ENCODE data around the gene AP1S3. TPM values are rescaled to one million over a fixed set of nuclear protein-coding genes. Genes with fewer than 3 reads are reported as not detected.
A peak's percentile ranks its signal among the peaks of the same experiment; 100 is the strongest.

AP1S3 gene
- polyA plus RNA-seq, 1 experiment: 1.9 TPM

DNA sequence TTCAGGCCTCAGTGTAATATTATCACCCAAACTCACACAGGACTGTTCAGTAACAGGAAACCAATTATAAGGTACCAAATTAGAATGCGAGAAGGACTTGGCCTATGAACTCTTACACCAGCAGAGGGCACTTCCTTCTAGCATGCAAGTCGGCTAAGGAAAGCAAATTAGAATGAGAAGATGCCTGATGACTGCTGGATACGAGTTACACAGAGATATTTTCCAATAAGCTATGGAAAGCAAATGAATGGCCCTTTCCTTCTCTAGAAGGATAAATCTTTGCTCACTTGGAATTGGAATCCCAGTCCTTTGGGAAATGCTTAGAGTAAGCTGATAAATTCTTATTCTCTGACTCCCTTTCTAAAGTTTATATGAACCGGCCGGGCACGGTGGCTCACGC is 109.8 kb downstream of the AP1S3 start:
- TF ChIP-seq, protein P1, sequence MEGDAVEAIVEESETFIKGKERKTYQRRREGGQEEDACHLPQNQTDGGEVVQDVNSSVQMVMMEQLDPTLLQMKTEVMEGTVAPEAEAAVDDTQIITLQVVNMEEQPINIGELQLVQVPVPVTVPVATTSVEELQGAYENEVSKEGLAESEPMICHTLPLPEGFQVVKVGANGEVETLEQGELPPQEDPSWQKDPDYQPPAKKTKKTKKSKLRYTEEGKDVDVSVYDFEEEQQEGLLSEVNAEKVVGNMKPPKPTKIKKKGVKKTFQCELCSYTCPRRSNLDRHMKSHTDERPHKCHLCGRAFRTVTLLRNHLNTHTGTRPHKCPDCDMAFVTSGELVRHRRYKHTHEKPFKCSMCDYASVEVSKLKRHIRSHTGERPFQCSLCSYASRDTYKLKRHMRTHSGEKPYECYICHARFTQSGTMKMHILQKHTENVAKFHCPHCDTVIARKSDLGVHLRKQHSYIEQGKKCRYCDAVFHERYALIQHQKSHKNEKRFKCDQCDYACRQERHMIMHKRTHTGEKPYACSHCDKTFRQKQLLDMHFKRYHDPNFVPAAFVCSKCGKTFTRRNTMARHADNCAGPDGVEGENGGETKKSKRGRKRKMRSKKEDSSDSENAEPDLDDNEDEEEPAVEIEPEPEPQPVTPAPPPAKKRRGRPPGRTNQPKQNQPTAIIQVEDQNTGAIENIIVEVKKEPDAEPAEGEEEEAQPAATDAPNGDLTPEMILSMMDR (IDR thresholded peaks at IDR 0.05; ENCODE audit: insufficient read depth, low read depth, low read length): peak; percentile 65
- POLR2A ChIA-PET: no interaction called here
- DNase-seq (ENCODE audit: low read depth): no peak
- H3K4me3 ChIP-seq (ENCODE audit: low read depth, low read length): no peak overlapping the region
- no peaks in the 10 kb centered on the region for H3K36me3 ChIP-seq (ENCODE audit: control insufficient read depth, insufficient read depth, low read length)
- CTCF ChIA-PET: interaction anchor here (0.9 to 1.9 kb wide), 7 partner anchors 8 to 72 kb away, joined by 3 to 14 read pairs (median 4); no protein-coding TSS in a partner anchor
- no peaks in the 10 kb centered on the region for H3K27me3 ChIP-seq (ENCODE audit: control insufficient read depth, insufficient read depth, low read length)

DNA sequence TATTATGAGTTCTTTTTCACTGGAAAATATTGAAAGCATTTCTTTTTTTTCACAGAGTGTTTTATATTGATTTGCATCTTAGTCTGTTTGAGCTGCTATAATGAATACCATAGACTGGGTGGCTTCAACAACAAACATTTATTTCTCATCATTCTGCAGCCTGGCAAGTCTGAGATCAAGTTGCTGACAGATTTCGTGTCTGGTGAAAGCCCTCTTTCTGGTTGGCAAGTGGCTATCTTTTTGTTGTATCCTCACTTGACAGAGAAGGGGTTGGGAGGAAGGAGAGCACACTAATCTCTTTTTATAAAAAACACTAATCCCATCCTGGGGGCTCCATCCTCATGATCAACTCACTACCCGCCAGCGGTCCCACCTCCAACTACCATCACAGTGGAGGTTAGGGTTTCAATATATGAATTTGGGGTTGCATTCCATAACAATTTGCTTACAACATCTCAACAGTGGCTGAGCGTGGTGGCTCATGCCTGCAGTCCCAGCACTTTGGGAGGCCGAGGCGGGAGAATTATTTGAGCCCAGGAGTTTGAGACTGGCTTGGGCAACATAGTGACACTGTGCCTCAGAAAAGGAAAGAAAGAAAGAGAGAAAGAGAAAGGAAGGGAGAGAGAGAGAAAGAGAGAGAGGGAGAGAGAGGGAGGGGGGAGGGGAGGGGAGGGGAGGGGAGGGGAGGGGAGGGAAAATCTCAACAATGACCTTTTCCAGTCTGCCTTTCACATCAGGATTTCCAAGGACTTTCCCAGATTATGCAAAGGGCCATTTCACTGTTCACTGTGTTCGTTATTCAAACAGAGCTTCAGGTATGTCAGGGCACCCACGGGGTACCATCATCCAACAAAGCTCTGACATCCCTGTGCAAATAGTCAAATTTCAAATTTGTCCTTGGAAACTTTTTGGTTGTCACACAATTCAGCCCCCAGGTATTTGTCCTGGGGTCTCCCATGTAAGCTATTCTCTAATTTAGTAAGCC is 111.1 kb downstream of the AP1S3 start:
- H3K36me3 ChIP-seq (ENCODE audit: control insufficient read depth, insufficient read depth, low read length): no peaks in the 10 kb centered on the region
- POLR2A ChIA-PET: no interaction called here
- TF ChIP-seq, protein P1 (IDR thresholded peaks at IDR 0.05; ENCODE audit: insufficient read depth, low read depth, low read length): no peak
- no peak overlapping the region for H3K4me3 ChIP-seq (ENCODE audit: low read depth, low read length)
- DNase-seq (ENCODE audit: low read depth): no peak
- CTCF ChIA-PET: interaction anchor here (0.6 to 1.9 kb wide), 8 partner anchors 9 to 1070 kb away, joined by 3 to 12 read pairs (median 4); no protein-coding TSS in a partner anchor
- H3K27me3 ChIP-seq (ENCODE audit: control insufficient read depth, insufficient read depth, low read length): no peaks in the 10 kb centered on the region

DNA sequence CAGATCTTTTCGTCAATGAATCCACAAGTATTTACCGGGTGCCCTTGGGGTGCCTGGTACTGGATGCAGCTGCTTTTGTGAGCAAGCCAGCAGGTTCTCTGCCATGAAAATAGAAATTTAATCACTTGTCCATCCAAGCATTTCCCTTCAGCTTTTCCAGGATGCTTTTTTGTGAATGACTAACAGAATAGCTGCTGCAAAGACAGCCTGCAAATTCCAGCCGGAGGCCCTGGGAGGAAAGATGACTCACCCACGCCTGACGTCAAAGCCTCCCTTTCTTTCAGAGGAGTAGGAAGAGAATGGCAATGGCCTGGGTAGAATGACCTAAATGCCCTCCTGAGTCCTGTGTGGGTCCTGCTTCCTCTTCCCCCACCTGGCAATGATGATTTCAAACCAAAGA is 111.9 kb downstream of the AP1S3 start:
- TF ChIP-seq, protein P1 (IDR thresholded peaks at IDR 0.05; ENCODE audit: insufficient read depth, low read depth, low read length): no peak
- Histone ChIP-seq H3K36me3 (ENCODE audit: control insufficient read depth, insufficient read depth, low read length) (no peaks in the 10 kb centered on the region), H3K4me3 (ENCODE audit: low read depth, low read length) (no peak overlapping the region), H3K27me3 (ENCODE audit: control insufficient read depth, insufficient read depth, low read length) (no peaks in the 10 kb centered on the region)
- DNase-seq (ENCODE audit: low read depth): peak; percentile 89
- POLR2A ChIA-PET: no interaction called here
- CTCF ChIA-PET: interaction anchor here (1.0 to 1.8 kb wide), 3 partner anchors 9 to 72 kb away, joined by 3 to 12 read pairs (median 3); no protein-coding TSS in a partner anchor

DNA sequence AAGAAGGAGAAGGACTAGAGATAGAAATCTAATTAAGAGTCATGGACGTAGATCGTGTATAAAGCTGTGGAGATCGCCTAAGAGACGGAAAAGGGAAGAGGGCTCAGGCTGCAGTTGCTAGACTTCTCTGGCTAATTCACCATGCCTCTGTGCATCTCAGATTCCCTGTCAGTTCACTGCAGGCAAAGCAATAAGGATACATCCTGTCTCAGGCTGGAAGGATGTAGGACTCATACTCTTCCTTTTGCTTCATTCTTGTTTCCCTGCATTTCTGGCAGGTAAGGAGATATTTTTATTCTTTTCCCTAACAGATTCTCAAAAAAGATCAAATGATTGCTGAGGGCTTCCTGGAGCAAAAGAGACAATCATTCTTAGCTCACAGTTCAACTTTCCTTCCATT is 112.5 kb downstream of the AP1S3 start:
- Histone ChIP-seq H3K4me3 (ENCODE audit: low read depth, low read length) (no peak overlapping the region), H3K36me3 (ENCODE audit: control insufficient read depth, insufficient read depth, low read length) (no peaks in the 10 kb centered on the region), H3K27me3 (ENCODE audit: control insufficient read depth, insufficient read depth, low read length) (no peaks in the 10 kb centered on the region)
- CTCF ChIA-PET: interaction anchor here (1.0 to 1.1 kb wide), 3 partner anchors 9 to 67 kb away, joined by 3 read pairs; no protein-coding TSS in a partner anchor
- TF ChIP-seq, protein P1 (IDR thresholded peaks at IDR 0.05; ENCODE audit: insufficient read depth, low read depth, low read length): no peak
- POLR2A ChIA-PET: no interaction called here
- DNase-seq (ENCODE audit: low read depth): no peak

DNA sequence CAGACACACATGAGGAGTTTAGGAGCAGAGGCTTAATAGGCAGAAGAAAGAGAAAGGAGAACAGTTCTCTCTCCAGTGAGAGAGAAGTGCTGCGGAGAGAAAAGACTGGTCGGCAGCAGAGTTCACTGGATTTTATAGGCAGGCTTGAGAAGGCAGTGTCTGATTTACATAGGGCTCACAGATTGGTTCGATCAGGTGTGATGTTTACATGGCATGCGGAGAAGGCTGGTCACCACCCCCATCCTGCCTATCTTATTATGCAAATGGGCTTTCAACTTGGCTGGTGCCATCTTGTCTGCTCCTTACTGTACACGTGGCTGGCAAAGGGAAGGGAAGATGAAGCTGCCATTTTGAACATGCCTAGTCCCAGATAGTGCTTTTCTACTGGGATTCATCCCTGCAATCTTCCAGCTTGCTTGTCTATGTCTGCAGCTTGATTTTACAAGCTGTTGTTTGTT is 113.4 kb downstream of the AP1S3 start:
- no peaks in the 10 kb centered on the region for H3K36me3 ChIP-seq (ENCODE audit: control insufficient read depth, insufficient read depth, low read length)
- DNase-seq (ENCODE audit: low read depth): no peak
- no peak overlapping the region for H3K4me3 ChIP-seq (ENCODE audit: low read depth, low read length)
- ChIA-PET CTCF (interaction anchor here (1.1 kb wide), 1 partner anchor 68 kb away, joined by 3 read pairs; no protein-coding TSS in a partner anchor), POLR2A (no interaction called here)
- H3K27me3 ChIP-seq (ENCODE audit: control insufficient read depth, insufficient read depth, low read length): no peaks in the 10 kb centered on the region
- TF ChIP-seq, protein P1 (IDR thresholded peaks at IDR 0.05; ENCODE audit: insufficient read depth, low read depth, low read length): no peak

All from BJ (cell line).